GM12865 (cell line): ENCODE measurements around the gene BATF2.

Source experiments
- DNase-seq: peaks from one replicate; pipeline ENCODE4 v3.0.0; 2010; ENCODE audit warnings: low read depth
- H3K4me3 ChIP-seq: 2 replicates; pipeline ENCODE4 v1.5.1; 2011; ENCODE audit warnings: mild to moderate bottlenecking, low read depth, low read length, control low read depth
- CTCF ChIP-seq: IDR thresholded peaks from 2 replicates; pipeline ENCODE4 v1.5.1; 2011; ENCODE audit warnings: low read length, control low read depth, low read depth, inconsistent platforms; ENCODE audit not compliant: insufficient read depth; ENCODE audit errors: missing control alignments

The BATF2 gene

GRCh38 chr11:64967375-64967774 is 29.4 kb downstream of the BATF2 start:
- no peak for TF ChIP-seq CTCF
- DNase-seq: no peak
- no peak overlapping the region for H3K4me3 ChIP-seq

GRCh38 chr11:64963072-64963631 is 33.6 kb downstream of the BATF2 start:
- no peak for TF ChIP-seq CTCF
- no peak overlapping the region for H3K4me3 ChIP-seq
- no peak for DNase-seq

- no peak overlapping the region for H3K4me3 ChIP-seq
- DNase-seq: no peak
- TF ChIP-seq CTCF: no peak
These were observed 36.1 kb downstream of the BATF2 start for GRCh38 chr11:64960719-64961118.

GRCh38 chr11:64959498-64959897 is 37.3 kb downstream of the BATF2 start:
- H3K4me3 ChIP-seq: no peak overlapping the region
- no peak for DNase-seq
- no peak for TF ChIP-seq CTCF

GRCh38 chr11:64954201-64954600 is 42.6 kb downstream of the BATF2 start:
- TF ChIP-seq CTCF: no peak
- no peak overlapping the region for H3K4me3 ChIP-seq
- no peak for DNase-seq

GRCh38 chr11:64951529-64951928 is 45.2 kb downstream of the BATF2 start:
- H3K4me3 ChIP-seq: no peak overlapping the region
- no peak for DNase-seq
- TF ChIP-seq CTCF: no peak

- DNase-seq: no peak
These were observed 49.5 kb downstream of the BATF2 start for GRCh38 chr11:64947208-64947814.

More at GRCh38 chr11:64947208-64947814, 49.5 kb downstream of the BATF2 start:
- no peak for TF ChIP-seq CTCF
- no peak overlapping the region for H3K4me3 ChIP-seq
